Activated T-helper 2 cell treated with anti-CD3 and anti-CD28 coated beads, Interferon-gamma antibody, Interleukin-2, Interleukin-4, amounts not matched to agents 10 μg/mL and 5 μg/mL and 100 μg/mL, durations not matched to agents 14 hours and 24 hours and 36 hours (primary cell): ENCODE data around the gene FAM177B. TPM values are rescaled to one million over a fixed set of nuclear protein-coding genes. Genes with fewer than 3 reads are reported as not detected.
A peak's percentile ranks its signal among the peaks of the same experiment; 100 is the strongest.

Source experiments
- DNase-seq: peaks from one replicate; pipeline ENCODE4 v3.0.0; 2021; ENCODE audit warnings: low spot score
- H3K27ac Mint-ChIP-seq: one replicate; pipeline ENCODE4 v1.8.0; 2021; ENCODE audit warnings: mixed read lengths
- H3K27me3 Mint-ChIP-seq: one replicate; pipeline ENCODE4 v1.8.0; 2021; ENCODE audit warnings: low read depth, mixed read lengths
- H3K36me3 Mint-ChIP-seq: one replicate; pipeline ENCODE4 v1.8.0; 2021; ENCODE audit warnings: low read depth, mixed read lengths
- H3K4me1 Mint-ChIP-seq: one replicate; pipeline ENCODE4 v1.8.0; 2021; ENCODE audit warnings: low read depth, mixed read lengths
- H3K4me3 Mint-ChIP-seq: one replicate; pipeline ENCODE4 v1.8.0; 2021; ENCODE audit warnings: low read depth, mild to moderate bottlenecking, moderate library complexity, mixed read lengths
- H3K9me3 Mint-ChIP-seq: one replicate; pipeline ENCODE4 v1.8.0; 2021; ENCODE audit warnings: mixed read lengths
- intact Hi-C: fragments of 100-400 bp; cut with micrococcal nuclease; formaldehyde crosslinking; loops from one replicate; pipeline ENCODE4 v1.15.1; 2023
- total RNA-seq: library from RNA; stranded (reverse); gene quantifications from 2 replicates; pipeline ENCODE4 v1.2.3, GENCODE V29; 2022

The FAM177B gene
- total RNA-seq, result not detected in 2 replicates

GRCh38 chr1:222736972-222737371 is at the start of gene FAM177B:
Gene FAM177B, plus strand, starts transcription at chr1:222737202. Its CDS starts 9,344 bp downstream, at chr1:222746546.
- H3K36me3 Mint-ChIP-seq, result peaks cover 23% of the 10 kb centered on the region
- H3K27me3 Mint-ChIP-seq, result no peaks in the 10 kb centered on the region
- H3K4me1 Mint-ChIP-seq, result peaks cover 6% of the 10 kb centered on the region
- H3K4me3 Mint-ChIP-seq, result no peak within 1 kb of the TSS
- no peak for DNase-seq
- no peaks in the 10 kb centered on the region for H3K9me3 Mint-ChIP-seq
- no peak within 1 kb of the TSS for H3K27ac Mint-ChIP-seq
- intact Hi-C loops, result loop anchor here (5.0 kb wide), 1 partner anchor 345 kb away; no protein-coding TSS in a partner anchor

GRCh38 chr1:222691016-222691415 is 46.0 kb upstream of the FAM177B start:
- Mint-ChIP-seq H3K4me1 (peaks cover 2% of the 10 kb centered on the region), H3K27ac (no peak overlapping the region), H3K36me3 (peaks cover 14% of the 10 kb centered on the region), H3K27me3 (no peaks in the 10 kb centered on the region), H3K4me3 (no peak overlapping the region), H3K9me3 (no peaks in the 10 kb centered on the region)
- intact Hi-C loops, result no loop called here
- no peak for DNase-seq

- intact Hi-C loops, result no loop called here
- Mint-ChIP-seq H3K27ac (no peak overlapping the region), H3K9me3 (no peaks in the 10 kb centered on the region), H3K4me1 (peaks cover 4% of the 10 kb centered on the region), H3K27me3 (no peaks in the 10 kb centered on the region), H3K4me3 (no peak overlapping the region), H3K36me3 (peaks cover 14% of the 10 kb centered on the region)
- no peak for DNase-seq
These were observed 42.1 kb upstream of the FAM177B start for GRCh38 chr1:222694927-222695326.

GRCh38 chr1:222696741-222697140 is 40.3 kb upstream of the FAM177B start:
- Mint-ChIP-seq H3K4me1 (peaks cover 4% of the 10 kb centered on the region), H3K36me3 (peaks cover 24% of the 10 kb centered on the region), H3K4me3 (no peak overlapping the region), H3K27ac (no peak overlapping the region), H3K27me3 (no peaks in the 10 kb centered on the region), H3K9me3 (no peaks in the 10 kb centered on the region)
- intact Hi-C loops, result no loop called here
- no peak for DNase-seq

GRCh38 chr1:222697203-222697602 is 39.8 kb upstream of the FAM177B start:
- Mint-ChIP-seq H3K4me3 (no peak overlapping the region), H3K27ac (no peak overlapping the region), H3K4me1 (peaks cover 4% of the 10 kb centered on the region), H3K36me3 (peaks cover 26% of the 10 kb centered on the region), H3K9me3 (no peaks in the 10 kb centered on the region), H3K27me3 (no peaks in the 10 kb centered on the region)
- no peak for DNase-seq
- intact Hi-C loops, result no loop called here

GRCh38 chr1:222697826-222698225 is 39.2 kb upstream of the FAM177B start:
- intact Hi-C loops, result no loop called here
- Mint-ChIP-seq H3K27me3 (no peaks in the 10 kb centered on the region), H3K4me3 (no peak overlapping the region), H3K27ac (no peak overlapping the region), H3K36me3 (peaks cover 28% of the 10 kb centered on the region), H3K9me3 (no peaks in the 10 kb centered on the region), H3K4me1 (peaks cover 4% of the 10 kb centered on the region)
- no peak for DNase-seq

GRCh38 chr1:222702210-222702609 is 34.8 kb upstream of the FAM177B start:
- Mint-ChIP-seq H3K9me3 (peaks cover 5% of the 10 kb centered on the region), H3K27me3 (no peaks in the 10 kb centered on the region), H3K36me3 (peaks cover 63% of the 10 kb centered on the region), H3K4me1 (peaks cover 11% of the 10 kb centered on the region), H3K4me3 (no peak overlapping the region), H3K27ac (no peak overlapping the region)
- intact Hi-C loops, result no loop called here
- DNase-seq, result no peak

GRCh38 chr1:222704260-222704659 is 32.7 kb upstream of the FAM177B start:
- H3K4me3 Mint-ChIP-seq, result no peak overlapping the region
- H3K27ac Mint-ChIP-seq, result no peak overlapping the region
- peaks cover 66% of the 10 kb centered on the region for H3K36me3 Mint-ChIP-seq
- no peak for DNase-seq
- H3K27me3 Mint-ChIP-seq, result no peaks in the 10 kb centered on the region
- intact Hi-C loops, result no loop called here
- peaks cover 5% of the 10 kb centered on the region for H3K9me3 Mint-ChIP-seq
- peaks cover 13% of the 10 kb centered on the region for H3K4me1 Mint-ChIP-seq

- Mint-ChIP-seq H3K36me3 (peaks cover 68% of the 10 kb centered on the region), H3K4me3 (no peak overlapping the region), H3K4me1 (peaks cover 33% of the 10 kb centered on the region), H3K27me3 (no peaks in the 10 kb centered on the region), H3K9me3 (peaks cover 5% of the 10 kb centered on the region), H3K27ac (no peak overlapping the region)
- no peak for DNase-seq
- intact Hi-C loops, result no loop called here
These were observed 30.2 kb upstream of the FAM177B start for GRCh38 chr1:222706815-222707214.

- Mint-ChIP-seq H3K4me3 (no peak overlapping the region), H3K27me3 (no peaks in the 10 kb centered on the region), H3K36me3 (peaks cover 55% of the 10 kb centered on the region), H3K27ac (no peak overlapping the region), H3K4me1 (peaks cover 32% of the 10 kb centered on the region), H3K9me3 (no peaks in the 10 kb centered on the region)
- no peak for DNase-seq
- intact Hi-C loops, result loop anchor here (5.0 kb wide), 1 partner anchor 188 kb away; no protein-coding TSS in a partner anchor
These were observed 27.3 kb upstream of the FAM177B start for GRCh38 chr1:222709700-222710153.

GRCh38 chr1:222711319-222712252 is 25.4 kb upstream of the FAM177B start:
- Mint-ChIP-seq H3K4me3 (peak overlapping the region; percentile 99), H3K4me1 (peaks cover 30% of the 10 kb centered on the region), H3K9me3 (no peaks in the 10 kb centered on the region), H3K36me3 (peaks cover 50% of the 10 kb centered on the region), H3K27ac (peak overlapping the region; percentile 95), H3K27me3 (no peaks in the 10 kb centered on the region)
- DNase-seq, result peak; percentile 73
- intact Hi-C loops, result loop anchor here (1.0 to 5.0 kb wide), 3 partner anchors 67 to 246 kb away; no protein-coding TSS in a partner anchor

GRCh38 chr1:222712253-222713090 is 24.5 kb upstream of the FAM177B start, which contains the start of the genes AIDA and BROX:
Gene AIDA, minus strand, starts transcription at chr1:222712491. Its CDS starts 174 bp downstream, at chr1:222712317.
Gene BROX, plus strand, starts transcription at chr1:222712564. Its CDS starts 3,136 bp downstream, at chr1:222715700.
- H3K27ac Mint-ChIP-seq, result peak within 1 kb of the TSS; percentile 97

More at GRCh38 chr1:222712253-222713090, 24.5 kb upstream of the FAM177B start, which contains the start of the genes AIDA and BROX:
- Mint-ChIP-seq H3K4me3 (peak within 1 kb of the TSS; percentile 99), H3K9me3 (no peaks in the 10 kb centered on the region), H3K27me3 (no peaks in the 10 kb centered on the region), H3K36me3 (peaks cover 50% of the 10 kb centered on the region), H3K4me1 (peaks cover 33% of the 10 kb centered on the region)
- intact Hi-C loops, result loop anchor here (1.0 to 5.0 kb wide), 6 partner anchors 59 to 247 kb away; partner anchors contain the start of genes MIA3 and TAF1A
- peak; percentile 92 for DNase-seq
